GM19238 (cell line): ENCODE results near the gene WDR44.
"Not testable (repeated sequence)": the region's sequence is repeated elsewhere in the genome, so short reads cannot be mapped to it uniquely, and the experiment has no call there.

Experiments used
- DNase-seq: peaks from one replicate; pipeline ENCODE4 v3.0.0; 2011; ENCODE audit warnings: low spot score; ENCODE audit not compliant: insufficient read length

The WDR44 gene

GRCh38 chrX:118475903-118476302 is 130.0 kb downstream of the WDR44 start:
- no peak for DNase-seq

- DNase-seq: no peak
Measured at GRCh38 chrX:118480172-118480571, 134.3 kb downstream of the WDR44 start.

GRCh38 chrX:118482384-118482783 is 136.5 kb downstream of the WDR44 start:
- DNase-seq: not testable (repeated sequence)

- DNase-seq: no peak
Measured at GRCh38 chrX:118484216-118484903, 138.5 kb downstream of the WDR44 start.

- DNase-seq: not testable (repeated sequence)
Measured at GRCh38 chrX:118486693-118487092, 140.8 kb downstream of the WDR44 start.

GRCh38 chrX:118493016-118493415 is 147.1 kb downstream of the WDR44 start:
- DNase-seq: no peak

DNA sequence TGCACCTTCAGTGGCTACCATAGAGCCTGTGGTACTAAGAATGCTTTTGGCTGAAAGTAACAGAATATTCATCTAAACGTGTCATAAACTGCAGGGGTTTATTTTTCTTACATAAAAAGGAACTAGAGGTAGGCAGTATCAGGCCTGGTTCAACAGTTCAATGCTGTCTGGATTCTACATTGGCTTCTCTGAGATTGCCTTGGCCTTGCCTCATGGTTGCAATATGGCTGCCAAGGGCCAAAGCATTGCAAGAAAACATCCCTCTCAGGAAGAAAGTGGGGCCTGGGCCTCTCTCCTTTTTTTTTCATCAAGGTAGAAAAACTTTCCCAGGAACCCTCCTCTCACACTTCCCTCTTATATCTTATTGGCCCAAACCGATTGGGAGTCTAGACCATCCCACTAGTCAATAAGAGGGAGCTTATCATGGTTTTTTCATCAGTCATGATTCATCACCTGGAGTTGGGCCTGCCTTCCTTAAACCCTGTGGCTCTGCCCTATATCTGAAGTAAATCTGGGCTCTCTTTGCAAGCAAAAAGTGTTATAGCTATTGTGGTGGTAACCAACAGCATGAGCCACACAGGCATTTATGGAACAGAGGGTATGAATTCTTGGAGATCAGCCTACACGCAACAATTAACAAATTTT is 147.9 kb downstream of the WDR44 start:
- DNase-seq: no peak

- DNase-seq: peak; percentile 64
Measured at GRCh38 chrX:118495061-118495921, 149.4 kb downstream of the WDR44 start, which contains the start of gene DOCK11. TSS of gene DOCK11 (plus strand) at chrX:118495815. CDS start at chrX:118495972, 157 bp downstream.

- peak; percentile 27 for DNase-seq
Measured at GRCh38 chrX:118495958-118496762, 150.3 kb downstream of the WDR44 start.

DNA sequence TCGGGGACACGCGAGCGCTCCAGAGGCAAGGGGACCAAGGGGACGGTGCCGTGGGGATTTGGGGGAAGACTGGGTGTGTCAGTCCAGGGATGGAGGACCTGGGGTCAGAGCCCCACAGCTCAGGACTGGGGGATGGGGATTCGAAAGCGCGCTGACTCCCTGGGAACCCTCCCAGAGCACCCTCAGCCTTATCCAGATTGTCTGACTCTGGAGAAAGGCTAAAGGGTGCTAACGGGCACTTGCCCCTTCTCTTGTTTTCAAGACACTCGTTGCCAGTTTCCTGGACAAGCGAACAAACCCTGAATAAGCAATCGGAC is 150.8 kb downstream of the WDR44 start:
- no peak for DNase-seq

GRCh38 chrX:118497180-118497818 is 151.4 kb downstream of the WDR44 start:
- DNase-seq: no peak

DNA sequence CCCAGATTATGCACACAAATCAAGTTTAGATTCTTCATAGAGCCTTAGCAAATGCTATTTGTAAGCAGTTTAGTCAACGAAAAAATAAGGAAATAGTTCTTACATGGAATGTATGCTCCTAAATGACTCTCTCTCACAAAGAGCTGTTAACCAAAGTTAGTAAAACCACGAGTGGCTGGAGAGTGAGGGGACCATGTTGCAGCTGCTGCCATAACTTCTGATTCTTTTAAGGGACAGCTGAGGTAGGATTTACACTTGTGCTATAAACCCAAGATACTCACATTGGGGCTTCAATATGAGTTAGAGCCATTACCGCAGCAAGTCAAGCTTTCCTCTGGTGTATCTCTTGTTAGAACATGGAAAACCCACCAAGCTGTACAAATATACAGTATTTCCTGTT is 152.4 kb downstream of the WDR44 start:
- no peak for DNase-seq

DNA sequence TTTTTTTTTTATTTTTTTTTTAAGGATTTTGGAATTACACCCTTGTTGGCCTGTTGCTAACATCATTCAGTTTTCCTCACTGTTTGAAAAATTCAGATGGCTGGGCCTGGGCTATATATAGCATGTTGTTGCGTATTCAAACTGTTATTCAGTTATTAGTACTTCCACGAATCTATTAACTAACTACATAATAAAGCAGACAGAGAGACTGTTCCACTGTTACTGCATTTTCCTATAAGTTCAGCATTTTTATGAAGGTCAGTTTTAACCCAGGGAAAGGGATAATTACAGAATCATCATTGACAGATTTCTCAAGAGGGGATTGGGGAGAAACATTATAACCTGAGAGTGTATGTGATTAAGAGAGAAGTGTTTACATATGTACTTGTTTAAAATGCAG is 152.8 kb downstream of the WDR44 start:
- DNase-seq: no peak

- no peak for DNase-seq
Measured at GRCh38 chrX:118499295-118499694, 153.4 kb downstream of the WDR44 start.
